Fibroblast of lung (primary cell): Measurements from ENCODE around the gene GIMAP8. TPM values are rescaled to one million over a fixed set of nuclear protein-coding genes. Genes with fewer than 3 reads are reported as not detected.
"Not testable (repeated sequence)": the region's sequence is repeated elsewhere in the genome, so short reads cannot be mapped to it uniquely, and the experiment has no call there.

Experiments used
- DNase-seq, 2 donors: peaks; one replicate each; pipeline versions ENCODE4 v3.0.0 to v3.0.0-alpha.2; 2010; ENCODE audit warnings: low read depth in 2 of 2
- H2AFZ ChIP-seq: 2 replicates; pipeline ENCODE4 v1.5.1; 2012; ENCODE audit warnings: low read length, control low read depth, inconsistent platforms
- H3K27ac ChIP-seq: 2 replicates; pipeline ENCODE4 v1.5.1; 2011; ENCODE audit warnings: low read length, control low read depth; ENCODE audit not compliant: insufficient read depth
- H3K27me3 ChIP-seq: 2 replicates; pipeline ENCODE4 v1.5.1; 2011; ENCODE audit warnings: mild to moderate bottlenecking, low read length; ENCODE audit not compliant: control insufficient read depth, insufficient read depth
- H3K36me3 ChIP-seq: 2 replicates; pipeline ENCODE4 v1.5.1; 2011; ENCODE audit warnings: low read length; ENCODE audit not compliant: control insufficient read depth, insufficient read depth
- H3K4me1 ChIP-seq: 2 replicates; pipeline ENCODE4 v1.5.1; 2011; ENCODE audit warnings: low read length; ENCODE audit not compliant: control insufficient read depth, insufficient read depth; ENCODE audit errors: extremely low read depth
- H3K4me2 ChIP-seq: 2 replicates; pipeline ENCODE4 v1.5.1; 2011; ENCODE audit warnings: low read length, control low read depth; ENCODE audit not compliant: insufficient read depth; ENCODE audit errors: extremely low read depth
- H3K4me3 ChIP-seq, 4 experiments: fragments of 200-600 bp in 1 of 4; sonication (generic) in 1 of 4; replicated peaks in 1 of 4; 2 replicates each; pipeline ENCODE4 v1.5.1; 2011 to 2016; ENCODE audit warnings: low read length in 4 of 4, low read depth in 3 of 4, mild to moderate bottlenecking in 3 of 4, control low read depth in 2 of 4, inconsistent platforms in 1 of 4, mixed read lengths in 1 of 4; ENCODE audit not compliant: insufficient read depth in 1 of 4; ENCODE audit errors: control extremely low read depth in 1 of 4
- H3K79me2 ChIP-seq: 2 replicates; pipeline ENCODE4 v1.5.1; 2012; ENCODE audit warnings: mild to moderate bottlenecking, low read length, inconsistent platforms; ENCODE audit not compliant: control insufficient read depth, insufficient read depth
- H3K9ac ChIP-seq: 2 replicates; pipeline ENCODE4 v1.5.1; 2011; ENCODE audit warnings: mild to moderate bottlenecking, low read length, control low read depth; ENCODE audit not compliant: insufficient read depth
- H3K9me3 ChIP-seq: 2 replicates; pipeline ENCODE4 v1.5.1; 2012; ENCODE audit warnings: low read depth, low read length; ENCODE audit not compliant: control insufficient read depth, insufficient read depth
- H4K20me1 ChIP-seq: 2 replicates; pipeline ENCODE4 v1.5.1; 2011; ENCODE audit warnings: low read length; ENCODE audit not compliant: control insufficient read depth, insufficient read depth; ENCODE audit errors: extremely low read depth
- CTCF ChIP-seq, 2 donors: IDR thresholded peaks in 1 of 2; conservative IDR thresholded peaks in 1 of 2; 1 replicate in 1 of 2; 2 replicates in 1 of 2; pipeline ENCODE4 v1.5.1; 2011 to 2012; ENCODE audit warnings: low read length in 2 of 2, control low read depth in 1 of 2, inconsistent platforms in 1 of 2, low read depth in 1 of 2, mild to moderate bottlenecking in 1 of 2
- EZH2 ChIP-seq: IDR thresholded peaks from 2 replicates; pipeline ENCODE4 v1.5.1; 2012; ENCODE audit warnings: low read length, control low read depth, mild to moderate bottlenecking; ENCODE audit errors: missing control alignments
- polyA plus RNA-seq, 2 donors: library from polyadenylated mRNA; depleted of rRNA in 1 of 2; stranded (reverse) in 1 of 2; unstranded in 1 of 2; fragments of >200 nt; gene quantifications; 2 replicates each; pipeline ENCODE4 v1.2.1, GENCODE V29; 2011 to 2012; ENCODE audit warnings: missing spikeins in 1 of 2
- total RNA-seq: library from RNA; depleted of rRNA; stranded (reverse); fragments of >200 nt; gene quantifications from 2 replicates; pipeline ENCODE4 v1.2.1, GENCODE V29; 2014

GIMAP8 gene
- total and polyA plus RNA-seq, 2 donors (not counting 1 experiment from before 2014, with no cell fraction given), result under 0.01 TPM; not detected in 1

- H3K4me3 ChIP-seq, result no peak overlapping the region
- no peaks in the 10 kb centered on the region for H4K20me1 ChIP-seq
- no peak overlapping the region for H3K27ac ChIP-seq
- H3K27me3 ChIP-seq, result no peaks in the 10 kb centered on the region
- H3K79me2 ChIP-seq, result no peaks in the 10 kb centered on the region
- H3K9ac ChIP-seq, result no peak overlapping the region
- no peak for DNase-seq
- no peaks in the 10 kb centered on the region for H3K4me1 ChIP-seq
- H3K9me3 ChIP-seq, result no peaks in the 10 kb centered on the region
- no peak for TF ChIP-seq CTCF (conservative IDR thresholded peaks at IDR 0.05 in 1 of 2, IDR thresholded peaks at IDR 0.05 in 1 of 2; ENCODE audit: low read depth in 1 of 2, low read length in 2 of 2)
- TF ChIP-seq EZH2, result no peak
- H2AFZ ChIP-seq, result no peak overlapping the region
- H3K4me2 ChIP-seq, result no peak overlapping the region
- H3K36me3 ChIP-seq, result no peaks in the 10 kb centered on the region
Measured at GRCh38 chr7:150489782-150490181, 39.4 kb downstream of the GIMAP8 start.

GRCh38 chr7:150493442-150493841 lies 43.0 kb downstream of the GIMAP8 start:
- H3K4me1 ChIP-seq, H3K4me2 ChIP-seq, H4K20me1 ChIP-seq, H2AFZ ChIP-seq, H3K27me3 ChIP-seq, H3K4me3 ChIP-seq, H3K36me3 ChIP-seq, DNase-seq, H3K9ac ChIP-seq, H3K27ac ChIP-seq, H3K9me3 ChIP-seq, H3K79me2 ChIP-seq: not testable (repeated sequence)

GRCh38 chr7:150502519-150502918 lies 52.1 kb downstream of the GIMAP8 start:
- no peak for TF ChIP-seq CTCF (conservative IDR thresholded peaks at IDR 0.05 in 1 of 2, IDR thresholded peaks at IDR 0.05 in 1 of 2; ENCODE audit: low read depth in 1 of 2, low read length in 2 of 2)
- no peak for TF ChIP-seq EZH2
- H3K79me2 ChIP-seq, result no peaks in the 10 kb centered on the region
- H3K4me1 ChIP-seq, result no peaks in the 10 kb centered on the region
- DNase-seq, result no peak
- H4K20me1 ChIP-seq, result no peaks in the 10 kb centered on the region
- H3K36me3 ChIP-seq, result no peaks in the 10 kb centered on the region
- H3K27me3 ChIP-seq, result no peaks in the 10 kb centered on the region
- H3K4me3 ChIP-seq, result no peak overlapping the region
- H3K9ac ChIP-seq, result no peak overlapping the region
- no peak overlapping the region for H3K27ac ChIP-seq
- no peak overlapping the region for H2AFZ ChIP-seq
- no peaks in the 10 kb centered on the region for H3K9me3 ChIP-seq
- H3K4me2 ChIP-seq, result no peak overlapping the region

- H3K27me3 ChIP-seq, result no peaks in the 10 kb centered on the region
- DNase-seq, result no peak
- H2AFZ ChIP-seq, result no peak overlapping the region
- H3K9ac ChIP-seq, result no peak overlapping the region
- no peak overlapping the region for H3K4me2 ChIP-seq
- no peak for TF ChIP-seq CTCF (conservative IDR thresholded peaks at IDR 0.05 in 1 of 2, IDR thresholded peaks at IDR 0.05 in 1 of 2; ENCODE audit: low read depth in 1 of 2, low read length in 2 of 2)
- TF ChIP-seq EZH2, result no peak
- no peaks in the 10 kb centered on the region for H3K9me3 ChIP-seq
- no peaks in the 10 kb centered on the region for H3K4me1 ChIP-seq
- H3K79me2 ChIP-seq, result no peaks in the 10 kb centered on the region
- no peaks in the 10 kb centered on the region for H3K36me3 ChIP-seq
- no peak overlapping the region for H3K4me3 ChIP-seq
- H3K27ac ChIP-seq, result no peak overlapping the region
- no peaks in the 10 kb centered on the region for H4K20me1 ChIP-seq
Measured at GRCh38 chr7:150503155-150503554, 52.7 kb downstream of the GIMAP8 start.
